ENCODE results near the gene KRT83.

The KRT83 gene

DNA sequence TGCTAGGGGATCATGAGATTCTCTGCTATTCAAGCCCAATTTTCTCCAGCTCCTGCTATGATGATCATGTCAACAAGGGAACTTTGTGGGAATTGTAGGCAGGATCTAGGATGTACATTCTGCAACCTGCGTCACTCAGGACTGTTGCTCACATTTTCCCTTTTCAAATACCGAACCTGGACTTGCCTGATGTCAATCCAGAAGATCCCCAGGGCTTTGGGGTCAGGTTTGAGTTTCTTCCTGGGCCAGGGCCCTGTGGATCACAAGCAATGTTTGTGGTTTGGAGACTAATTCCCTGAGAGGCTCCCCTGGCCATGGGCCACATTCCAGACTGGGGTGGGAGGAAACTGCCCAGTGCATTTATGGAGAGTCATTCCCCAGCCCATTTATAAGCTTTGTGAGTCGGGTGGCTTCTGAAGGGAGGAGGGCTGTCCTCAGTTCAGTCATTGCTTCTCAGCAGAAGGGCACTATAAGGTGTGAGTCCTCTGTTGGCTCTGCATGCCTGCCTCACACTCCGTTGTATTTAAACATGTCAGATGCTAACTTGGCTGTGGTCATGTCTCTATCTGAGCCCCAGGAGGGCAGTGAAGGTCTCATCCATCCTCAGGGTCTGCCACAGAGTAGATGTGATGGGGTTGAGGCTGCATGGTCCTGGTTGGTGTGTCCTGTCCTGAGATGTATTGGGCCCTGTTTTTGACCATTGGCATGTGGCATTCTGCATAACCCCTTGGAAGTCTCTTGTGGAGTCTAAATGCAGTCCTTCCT is 40.2 kb downstream of the KRT83 start:
- H3K36me3 ChIP-seq (ENCODE audit: control insufficient read depth in 2 of 2, insufficient read depth in 1 of 2, low read length in 2 of 2): no peaks in the 10 kb centered on the region
- H3K4me3 ChIP-seq (ENCODE audit: low read depth, low read length): no peak overlapping the region
- H3K27ac ChIP-seq (ENCODE audit: extremely low read depth, low read depth, low read length): peak overlapping the region; percentile 1; the same call in 1 of the 2 replicates
- TF ChIP-seq ZNF335 (tag by site-specific recombination; conservative IDR thresholded peaks at IDR 0.05): peak; percentile 44; the same call in 1 of the 2 replicates
- TF ChIP-seq ZNF350 (tag by site-specific recombination; IDR thresholded peaks at IDR 0.05): no peak
- 0 out of 2 replicates have a peak, but pooled peaks have one; percentile 0 for TF ChIP-seq ZBTB20 (tag by site-specific recombination; IDR thresholded peaks at IDR 0.05)
- TF ChIP-seq ZFHX2 (tag by site-specific recombination; conservative IDR thresholded peaks at IDR 0.05): 0 out of 2 replicates have a peak, but pooled peaks have one; percentile 8
- peak; percentile 84 for TF ChIP-seq KLF1 (tag by site-specific recombination; IDR thresholded peaks at IDR 0.05)
- TF ChIP-seq ZNF23 (tag by site-specific recombination; IDR thresholded peaks at IDR 0.05; ENCODE audit: borderline replicate concordance): no peak
- TF ChIP-seq FEZF1 (tag by site-specific recombination; IDR thresholded peaks at IDR 0.05): peak; percentile 12; the same call in 1 of the 2 replicates
- H3K4me1 ChIP-seq (ENCODE audit: control insufficient read depth, insufficient read depth, low read length): no peaks in the 10 kb centered on the region; the same call in 1 of the 2 replicates
- ChIA-PET CTCF (interaction anchor here (0.7 to 7.3 kb wide), 21 partner anchors 14 to 700 kb away, joined by 3 to 98 read pairs (median 5); no protein-coding TSS in a partner anchor), POLR2A (interaction anchor here (0.7 to 1.4 kb wide), 4 partner anchors 11 to 89 kb away, joined by 3 to 5 read pairs (median 4); partner anchors contain the start of gene KRT80)
- H3K9me3 ChIP-seq (ENCODE audit: control insufficient read depth, insufficient read depth, low read depth, low read length): no peaks in the 10 kb centered on the region

DNA sequence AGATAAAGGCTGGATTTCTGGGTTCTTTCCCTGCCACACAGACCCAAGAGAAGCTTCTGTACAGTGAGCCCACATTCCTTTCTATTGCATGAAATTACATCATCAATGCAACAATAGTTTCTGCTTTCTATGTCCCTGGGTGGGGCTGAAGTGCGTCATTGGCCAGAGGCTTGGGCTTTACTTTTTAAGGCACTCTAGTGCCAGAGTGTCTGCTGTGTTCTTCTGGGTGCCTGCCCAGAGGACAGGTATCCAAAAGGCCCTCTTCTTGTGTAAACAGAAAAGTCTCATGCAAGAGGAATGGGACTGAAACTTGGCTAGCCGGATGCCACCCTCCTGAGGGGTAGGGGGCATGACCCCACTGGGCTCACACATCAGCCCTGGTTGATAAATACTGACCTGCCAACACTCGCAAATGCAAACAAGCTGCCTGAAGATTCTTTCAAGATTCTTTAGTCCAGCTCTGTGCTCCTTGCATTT is 40.8 kb downstream of the KRT83 start:
- Histone ChIP-seq H3K36me3 (ENCODE audit: control insufficient read depth in 2 of 2, insufficient read depth in 1 of 2, low read length in 2 of 2) (no peaks in the 10 kb centered on the region), H3K4me3 (ENCODE audit: low read depth, low read length) (no peak overlapping the region), H3K4me1 (ENCODE audit: control insufficient read depth, insufficient read depth, low read length) (no peaks in the 10 kb centered on the region; the same call in 1 of the 2 replicates), H3K27ac (ENCODE audit: extremely low read depth, low read depth, low read length) (peak overlapping the region; percentile 1; the same call in 1 of the 2 replicates), H3K9me3 (ENCODE audit: control insufficient read depth, insufficient read depth, low read depth, low read length) (no peaks in the 10 kb centered on the region)
- ChIA-PET CTCF (interaction anchor here (0.7 to 7.3 kb wide), 26 partner anchors 13 to 700 kb away, joined by 3 to 98 read pairs (median 5); no protein-coding TSS in a partner anchor), POLR2A (interaction anchor here (0.7 to 1.7 kb wide), 5 partner anchors 10 to 123 kb away, joined by 3 to 5 read pairs (median 3); partner anchors contain the start of gene KRT80)
- no peak for TF ChIP-seq BCL11B (tag by site-specific recombination; IDR thresholded peaks at IDR 0.05; ENCODE audit: low read depth)
- no peak for TF ChIP-seq ZNF658 (tag by site-specific recombination; IDR thresholded peaks at IDR 0.05)
- TF ChIP-seq ZNF549 (tag by site-specific recombination; IDR thresholded peaks at IDR 0.05): no peak
- TF ChIP-seq ZNF138 (tag by site-specific recombination; IDR thresholded peaks at IDR 0.05; ENCODE audit: borderline replicate concordance): no peak
- no peak for TF ChIP-seq MEIS1 (CRISPR knock-in tag; IDR thresholded peaks at IDR 0.05; ENCODE audit: borderline replicate concordance)
- no peak for TF ChIP-seq ZNF416 (tag by site-specific recombination; IDR thresholded peaks at IDR 0.05)
- no peak for TF ChIP-seq ZNF837 (tag by site-specific recombination; IDR thresholded peaks at IDR 0.05)
- TF ChIP-seq ZNF664 (tag by site-specific recombination; IDR thresholded peaks at IDR 0.05): no peak
- TF ChIP-seq ZNF501 (tag by site-specific recombination; IDR thresholded peaks at IDR 0.05): no peak; the same call in 1 of the 2 replicates
- no peak for TF ChIP-seq ZFP37 (tag by site-specific recombination; IDR thresholded peaks at IDR 0.05)
- TF ChIP-seq, protein P1, sequence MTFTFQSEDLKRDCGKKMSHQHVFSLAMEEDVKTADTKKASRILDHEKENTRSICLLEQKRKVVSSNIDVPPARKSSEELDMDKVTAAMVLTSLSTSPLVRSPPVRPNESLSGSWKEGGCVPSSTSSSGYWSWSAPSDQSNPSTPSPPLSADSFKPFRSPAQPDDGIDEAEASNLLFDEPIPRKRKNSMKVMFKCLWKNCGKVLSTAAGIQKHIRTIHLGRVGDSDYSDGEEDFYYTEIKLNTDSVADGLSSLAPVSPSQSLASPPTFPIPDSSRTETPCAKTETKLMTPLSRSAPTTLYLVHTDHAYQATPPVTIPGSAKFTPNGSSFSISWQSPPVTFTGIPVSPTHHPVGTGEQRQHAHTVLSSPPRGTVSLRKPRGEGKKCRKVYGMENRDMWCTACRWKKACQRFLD (tag by site-specific recombination; IDR thresholded peaks at IDR 0.05): no peak
- peak; percentile 81 for TF ChIP-seq ZNF335 (tag by site-specific recombination; conservative IDR thresholded peaks at IDR 0.05)
- TF ChIP-seq, protein P2, sequence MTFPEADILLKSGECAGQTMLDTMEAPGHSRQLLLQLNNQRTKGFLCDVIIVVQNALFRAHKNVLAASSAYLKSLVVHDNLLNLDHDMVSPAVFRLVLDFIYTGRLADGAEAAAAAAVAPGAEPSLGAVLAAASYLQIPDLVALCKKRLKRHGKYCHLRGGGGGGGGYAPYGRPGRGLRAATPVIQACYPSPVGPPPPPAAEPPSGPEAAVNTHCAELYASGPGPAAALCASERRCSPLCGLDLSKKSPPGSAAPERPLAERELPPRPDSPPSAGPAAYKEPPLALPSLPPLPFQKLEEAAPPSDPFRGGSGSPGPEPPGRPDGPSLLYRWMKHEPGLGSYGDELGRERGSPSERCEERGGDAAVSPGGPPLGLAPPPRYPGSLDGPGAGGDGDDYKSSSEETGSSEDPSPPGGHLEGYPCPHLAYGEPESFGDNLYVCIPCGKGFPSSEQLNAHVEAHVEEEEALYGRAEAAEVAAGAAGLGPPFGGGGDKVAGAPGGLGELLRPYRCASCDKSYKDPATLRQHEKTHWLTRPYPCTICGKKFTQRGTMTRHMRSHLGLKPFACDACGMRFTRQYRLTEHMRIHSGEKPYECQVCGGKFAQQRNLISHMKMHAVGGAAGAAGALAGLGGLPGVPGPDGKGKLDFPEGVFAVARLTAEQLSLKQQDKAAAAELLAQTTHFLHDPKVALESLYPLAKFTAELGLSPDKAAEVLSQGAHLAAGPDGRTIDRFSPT (tag by site-specific recombination; IDR thresholded peaks at IDR 0.05): peak; percentile 50; the same call in 1 of the 2 replicates
- TF ChIP-seq ZNF558 (tag by site-specific recombination; IDR thresholded peaks at IDR 0.05): no peak
- no peak for TF ChIP-seq ZSCAN16 (tag by site-specific recombination; IDR thresholded peaks at IDR 0.05)
- 0 out of 2 replicates have a peak, but pooled peaks have one; percentile 13 for TF ChIP-seq PRDM4 (tag by site-specific recombination; IDR thresholded peaks at IDR 0.05)
- TF ChIP-seq SP7 (tag by site-specific recombination; IDR thresholded peaks at IDR 0.05): no peak; the same call in 1 of the 2 replicates
- no peak for TF ChIP-seq ZNF121 (tag by site-specific recombination; IDR thresholded peaks at IDR 0.05)

Measured in HEK293 (cell line).